MM.1S (cell line): ENCODE data around the gene SYT5.

Experiments
- CTCF ChIP-seq: fragments of 300-600 bp; sonication (generic); IDR thresholded peaks from 2 replicates; pipeline ENCODE4 v1.5.1; 2016; ENCODE audit warnings: antibody characterized with exemption, low read length, mixed read lengths
- EZH2 ChIP-seq: fragments of 300-600 bp; sonication (generic); optimal IDR thresholded peaks from 2 replicates; pipeline ENCODE3; 2017; ENCODE audit warnings: low read depth, mild to moderate bottlenecking, antibody characterized with exemption, low read length, mixed read lengths
- EZH2phosphoT487 ChIP-seq: fragments of 300-600 bp; sonication (generic); IDR thresholded peaks from 2 replicates; pipeline ENCODE4 v1.6.1; 2018; ENCODE audit warnings: antibody characterized with exemption, low read length

- TF ChIP-seq CTCF (no peak), EZH2phosphoT487 (no peak), EZH2 (no peak)
Measured at GRCh38 chr19:55178781-55179599, 1.1 kb downstream of the SYT5 start.
